Jurkat, Clone E6-1 (cell line): Measurements from ENCODE around the gene CACNA2D3.
A peak's percentile ranks its signal among the peaks of the same experiment; 100 is the strongest.

Experiments
- DNase-seq: peaks from one replicate; pipeline ENCODE4 v3.0.0-alpha.2; 2011; ENCODE audit warnings: low read depth, low spot score
- H3K4me3 ChIP-seq: 2 replicates; pipeline ENCODE4 v1.5.1; 2011; ENCODE audit warnings: mild to moderate bottlenecking, low read length, control low read depth, moderate library complexity

Gene CACNA2D3

DNA sequence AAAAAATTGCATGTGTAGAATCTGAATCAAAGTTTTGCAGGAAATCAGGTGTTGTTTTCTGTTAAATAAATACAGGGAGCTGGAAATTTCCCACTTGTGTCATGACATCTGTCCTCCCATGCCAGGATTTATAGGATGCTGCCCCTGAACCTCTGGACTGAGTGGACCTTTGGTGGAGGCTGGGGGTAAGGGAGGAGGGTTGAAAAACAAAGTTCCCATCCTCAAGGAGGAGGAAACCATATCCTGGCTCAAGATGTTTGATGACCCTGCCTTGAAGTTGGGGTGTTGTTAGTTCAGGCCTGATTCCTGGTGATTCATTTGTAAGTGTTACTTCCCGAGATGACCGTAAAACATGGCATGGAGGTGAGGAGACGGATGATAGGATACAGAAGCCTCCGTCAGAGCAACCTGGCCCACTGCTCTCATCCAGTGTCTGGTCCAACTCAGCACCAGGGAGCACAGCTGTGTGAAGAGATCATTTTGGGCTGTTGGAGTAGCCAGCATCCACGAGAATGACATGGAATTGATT lies 223.6 kb downstream of the CACNA2D3 start:
- no peak overlapping the region for H3K4me3 ChIP-seq
- DNase-seq = no peak

DNA sequence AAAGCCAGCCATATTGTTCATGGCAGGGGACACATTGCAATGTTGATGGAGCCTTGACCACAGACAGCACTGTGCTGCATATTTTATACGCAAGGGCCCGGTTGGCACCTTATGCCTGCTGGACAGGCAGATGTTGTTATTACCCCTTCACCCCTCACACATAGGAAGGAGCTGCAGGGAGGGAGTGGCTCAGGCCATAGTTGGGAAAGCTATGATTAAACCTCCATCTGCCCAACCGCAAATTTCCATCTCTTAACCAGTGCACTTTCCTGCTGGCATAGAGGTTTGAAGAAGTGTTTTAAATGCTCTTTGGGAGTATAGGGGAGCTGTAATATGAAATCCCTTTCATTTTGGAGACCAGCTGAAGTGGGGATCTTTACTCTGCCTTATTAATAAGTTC lies 224.7 kb downstream of the CACNA2D3 start:
- DNase-seq = no peak

DNA sequence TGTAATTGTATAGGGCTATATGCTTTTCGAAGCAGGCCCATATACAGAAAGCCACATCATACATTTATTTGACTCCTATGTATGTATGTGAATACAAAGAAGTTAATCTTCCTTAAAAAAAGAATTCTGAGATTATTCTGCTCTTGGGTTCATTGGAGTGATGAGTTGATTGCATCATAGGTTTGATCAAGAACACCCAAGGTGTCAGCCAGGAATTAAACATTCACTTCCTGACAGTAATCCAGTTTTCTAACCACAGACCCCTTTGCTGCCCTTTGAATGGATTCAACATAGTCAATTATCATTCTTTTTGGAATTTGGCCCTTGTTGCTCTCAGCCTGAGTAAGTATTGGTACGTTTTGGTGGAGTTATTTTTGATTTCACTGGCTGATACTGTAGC lies 225.6 kb downstream of the CACNA2D3 start:
- DNase-seq = no peak
- H3K4me3 ChIP-seq = no peak overlapping the region

More for the DNA sequence above, 224.7 kb downstream of the CACNA2D3 start:
- no peak overlapping the region for H3K4me3 ChIP-seq

DNA sequence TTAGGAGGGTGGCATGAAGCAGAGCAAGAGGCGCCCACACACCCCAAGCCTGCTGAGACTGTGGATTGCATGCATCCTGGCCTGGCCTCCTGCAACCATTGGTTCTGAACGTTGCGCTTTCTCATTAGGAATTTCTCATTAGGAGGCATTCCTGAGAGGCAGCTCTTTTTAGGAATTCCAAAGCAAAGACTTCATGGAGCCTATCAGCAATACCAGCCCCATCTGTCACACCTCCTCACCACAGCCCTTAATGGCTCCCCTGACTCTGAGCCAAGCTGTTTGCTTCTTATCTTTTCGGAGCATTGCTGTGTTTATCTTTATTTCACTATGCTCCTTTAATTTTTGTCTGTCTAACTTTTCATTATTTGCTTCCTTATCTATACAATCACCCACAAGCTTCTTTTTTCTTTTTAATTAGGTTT lies 226.9 kb downstream of the CACNA2D3 start:
- DNase-seq = no peak
- no peak overlapping the region for H3K4me3 ChIP-seq

DNA sequence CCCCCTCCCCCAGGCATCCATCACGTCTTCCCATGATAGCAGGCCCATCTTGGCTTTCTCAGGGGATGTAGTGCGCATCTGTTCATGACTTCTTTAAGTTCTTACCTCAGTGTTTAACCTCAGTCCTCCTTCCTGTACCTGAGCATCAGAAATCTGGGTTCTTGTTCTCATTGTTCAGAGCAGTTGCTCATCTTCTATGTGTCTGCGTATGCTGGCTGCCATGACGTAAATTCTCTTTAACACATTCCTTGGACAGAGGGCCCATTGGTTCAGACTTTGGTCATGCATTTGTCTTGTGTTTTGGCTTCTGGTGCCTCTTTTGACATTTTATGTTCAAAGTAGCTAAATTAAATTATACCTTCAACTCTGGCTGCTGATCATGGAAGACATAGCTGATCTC lies 227.3 kb downstream of the CACNA2D3 start:
- no peak overlapping the region for H3K4me3 ChIP-seq
- peak; percentile 66 for DNase-seq

DNA sequence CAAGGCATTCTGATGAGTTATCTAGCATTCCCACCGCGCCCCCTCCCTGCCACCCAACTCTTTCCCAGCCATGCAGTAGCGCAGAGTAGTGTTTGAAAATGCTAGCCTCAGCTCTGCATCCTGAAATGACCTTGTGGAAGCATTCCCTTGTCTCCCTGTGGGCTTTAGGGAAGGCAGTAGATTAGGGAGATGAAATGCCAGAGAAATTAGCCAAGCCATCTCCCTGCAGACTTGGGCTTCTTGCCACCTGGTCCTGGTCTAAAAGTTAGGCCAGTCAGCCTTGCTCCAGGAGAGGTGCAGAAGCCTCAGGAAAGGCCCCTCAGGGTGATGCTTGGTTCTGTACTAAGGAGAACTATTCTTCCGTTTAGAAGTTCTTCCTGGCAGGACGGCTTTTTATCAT lies 231.2 kb downstream of the CACNA2D3 start:
- no peak for DNase-seq
- H3K4me3 ChIP-seq = no peak overlapping the region

DNA sequence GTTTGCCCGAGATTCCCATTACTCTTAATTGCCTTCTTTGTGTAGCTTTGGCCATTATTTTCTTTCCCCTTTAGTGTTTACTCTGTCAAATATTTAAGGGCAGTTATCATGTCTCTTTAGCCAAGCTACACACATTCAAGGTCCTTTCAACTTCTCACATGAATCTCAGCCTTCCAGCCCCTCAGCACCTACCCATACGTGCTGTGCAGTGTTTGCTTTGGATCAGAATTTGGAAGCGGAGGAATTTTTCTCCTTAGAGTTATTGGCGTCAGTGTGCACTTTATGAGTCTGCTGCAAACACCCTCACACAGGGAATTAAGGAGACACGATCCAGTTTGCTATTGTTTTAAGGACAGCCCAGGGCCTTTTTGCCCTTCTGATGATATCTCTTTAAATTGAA lies 231.6 kb downstream of the CACNA2D3 start:
- DNase-seq = no peak
- no peak overlapping the region for H3K4me3 ChIP-seq

DNA sequence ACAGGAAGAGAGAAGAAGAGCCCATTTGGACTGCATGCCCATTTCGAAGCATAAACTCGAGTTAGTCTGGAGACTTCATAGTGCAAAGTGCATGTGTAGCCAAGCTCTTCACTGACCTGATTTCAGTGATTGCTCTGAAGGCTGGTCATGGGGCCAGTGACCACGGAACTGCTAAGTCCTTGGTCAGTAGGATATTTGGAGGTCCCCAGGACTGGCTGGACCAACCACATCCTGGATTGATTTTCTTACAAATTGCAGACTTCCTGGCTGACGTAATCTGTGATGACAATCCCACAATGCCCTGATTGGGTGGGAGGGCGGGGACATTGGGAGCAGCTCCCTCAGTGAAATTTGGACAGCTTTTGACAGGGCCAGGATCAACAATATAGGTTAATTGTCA lies 233.4 kb downstream of the CACNA2D3 start:
- no peak for DNase-seq

DNA sequence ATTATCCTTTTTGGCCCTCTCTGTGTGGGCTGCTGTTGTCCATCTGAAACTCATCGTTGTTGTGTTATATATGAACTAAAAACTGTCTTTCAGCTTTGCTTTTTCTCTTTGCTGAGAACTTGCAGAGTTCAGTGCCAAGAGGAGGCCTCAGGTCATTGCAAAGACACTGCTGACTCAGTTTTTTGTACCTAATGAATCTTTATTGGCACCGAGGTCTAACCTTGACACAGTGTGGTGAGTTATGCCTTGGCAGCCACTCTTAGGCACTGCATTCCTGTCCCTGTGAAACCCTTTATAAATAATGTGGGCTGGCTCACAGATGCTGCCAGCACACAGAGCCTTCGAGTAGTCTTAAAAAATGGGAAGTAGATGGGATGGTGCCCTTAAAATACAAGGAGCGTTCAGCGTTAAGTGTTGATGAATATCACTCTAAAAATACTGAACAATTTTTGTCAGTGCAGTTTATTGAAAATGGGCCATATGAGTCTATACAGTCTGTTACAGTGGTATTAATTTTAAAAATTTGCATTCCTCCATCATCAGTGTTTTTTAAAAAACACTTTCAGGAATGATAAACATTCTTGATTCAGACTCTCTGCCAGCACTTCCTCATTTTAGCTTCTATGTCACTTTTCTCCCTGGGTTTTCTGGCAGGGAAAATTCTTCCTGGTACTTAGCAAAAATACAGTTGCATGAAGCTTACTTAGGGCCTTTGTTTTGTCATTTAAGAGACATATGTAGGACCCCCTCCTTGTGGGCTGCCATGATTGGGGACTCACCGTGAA lies 234.1 kb downstream of the CACNA2D3 start:
- DNase-seq = no peak
- no peak overlapping the region for H3K4me3 ChIP-seq

More for the DNA sequence above, 233.4 kb downstream of the CACNA2D3 start:
- no peak overlapping the region for H3K4me3 ChIP-seq

DNA sequence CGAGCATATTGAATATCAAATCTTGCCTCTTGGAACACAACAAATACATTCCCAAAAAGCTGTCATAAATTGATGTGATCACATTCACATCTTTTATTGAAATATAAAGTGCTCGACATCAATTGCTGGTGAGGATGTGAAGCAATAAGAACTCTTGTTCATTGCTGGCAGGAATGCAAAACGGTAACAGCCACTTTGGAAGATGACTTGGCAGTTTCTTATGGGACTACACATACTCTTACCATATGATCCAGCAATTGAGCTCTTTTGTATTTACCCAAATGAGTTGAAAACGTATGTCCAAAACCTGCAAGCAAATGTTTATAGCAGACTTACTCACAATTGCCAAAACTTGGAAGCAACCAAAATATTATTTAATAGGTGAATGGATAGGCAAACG lies 234.9 kb downstream of the CACNA2D3 start:
- no peak for DNase-seq
- H3K4me3 ChIP-seq = no peak overlapping the region

DNA sequence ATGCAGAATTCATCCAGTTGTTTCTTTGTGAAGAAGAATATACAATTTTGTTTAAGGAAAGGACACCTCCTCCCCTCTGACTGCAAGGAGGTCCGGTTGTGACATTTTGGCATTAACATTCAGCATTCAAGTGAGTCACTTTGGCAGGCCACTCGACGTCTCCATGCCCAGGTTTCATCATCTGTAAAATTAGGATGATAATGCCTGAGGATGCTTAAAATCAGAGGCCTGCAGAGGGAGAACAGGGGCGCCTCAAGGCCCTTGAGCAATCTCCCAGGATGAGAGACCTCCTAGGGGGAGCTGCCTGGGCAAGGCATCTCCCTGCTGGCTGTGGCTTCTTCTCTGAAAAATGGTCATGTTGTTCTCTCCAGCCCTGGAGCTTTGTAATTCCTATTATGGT lies 236.0 kb downstream of the CACNA2D3 start:
- no peak overlapping the region for H3K4me3 ChIP-seq
- no peak for DNase-seq

DNA sequence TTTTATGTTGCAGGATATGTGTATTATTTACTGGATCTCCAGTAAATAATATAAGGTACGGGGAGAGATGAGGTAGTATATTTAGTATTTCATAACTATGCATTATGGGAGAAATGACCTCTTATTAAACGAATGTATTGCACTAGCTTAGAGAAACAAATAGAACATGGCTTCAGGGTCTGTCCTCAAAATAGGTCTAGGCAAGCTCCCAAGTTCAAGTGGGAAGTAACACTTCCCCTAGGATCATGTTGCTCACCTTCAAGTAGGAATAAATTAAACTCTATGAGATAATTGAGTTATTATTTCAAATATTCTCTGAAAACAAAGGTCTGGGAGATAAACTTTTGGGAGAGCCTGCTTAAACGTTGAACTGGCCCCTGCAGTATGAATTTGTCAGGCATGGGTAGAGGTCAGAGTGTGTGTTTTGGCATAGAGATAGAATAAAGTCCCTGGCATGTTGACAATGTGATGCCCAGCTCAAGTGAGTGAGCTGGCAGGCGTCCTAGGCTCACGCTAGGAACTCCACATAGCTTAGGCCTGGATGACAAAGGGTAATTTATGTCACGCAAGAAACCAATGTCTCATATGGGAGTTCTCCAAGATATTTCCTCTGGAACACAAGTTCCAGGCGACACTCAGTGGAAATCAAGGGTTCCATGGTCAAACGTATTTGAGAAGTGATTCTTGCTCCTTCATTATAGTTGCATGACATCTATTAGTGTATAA lies 236.8 kb downstream of the CACNA2D3 start:
- no peak overlapping the region for H3K4me3 ChIP-seq
- DNase-seq = no peak

DNA sequence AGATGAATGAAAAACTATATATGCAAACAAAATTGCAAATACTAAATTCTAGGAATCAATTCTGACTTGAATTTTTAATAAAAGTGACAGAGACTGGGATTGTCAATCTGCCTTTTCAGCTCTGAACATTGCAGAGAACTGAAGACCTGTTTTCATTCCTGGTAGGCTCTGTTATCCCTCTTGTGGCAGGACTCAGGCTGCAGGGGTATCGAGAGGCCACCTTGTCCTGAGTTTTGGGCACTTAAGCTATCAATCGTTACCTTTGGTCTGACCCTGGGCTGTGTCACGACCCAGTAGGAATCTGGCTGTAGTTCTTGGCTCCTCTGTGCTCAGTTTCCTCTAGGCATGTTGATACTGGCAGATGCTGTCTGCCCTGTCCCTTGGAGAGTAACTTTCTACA lies 238.0 kb downstream of the CACNA2D3 start:
- DNase-seq = no peak
- no peak overlapping the region for H3K4me3 ChIP-seq

DNA sequence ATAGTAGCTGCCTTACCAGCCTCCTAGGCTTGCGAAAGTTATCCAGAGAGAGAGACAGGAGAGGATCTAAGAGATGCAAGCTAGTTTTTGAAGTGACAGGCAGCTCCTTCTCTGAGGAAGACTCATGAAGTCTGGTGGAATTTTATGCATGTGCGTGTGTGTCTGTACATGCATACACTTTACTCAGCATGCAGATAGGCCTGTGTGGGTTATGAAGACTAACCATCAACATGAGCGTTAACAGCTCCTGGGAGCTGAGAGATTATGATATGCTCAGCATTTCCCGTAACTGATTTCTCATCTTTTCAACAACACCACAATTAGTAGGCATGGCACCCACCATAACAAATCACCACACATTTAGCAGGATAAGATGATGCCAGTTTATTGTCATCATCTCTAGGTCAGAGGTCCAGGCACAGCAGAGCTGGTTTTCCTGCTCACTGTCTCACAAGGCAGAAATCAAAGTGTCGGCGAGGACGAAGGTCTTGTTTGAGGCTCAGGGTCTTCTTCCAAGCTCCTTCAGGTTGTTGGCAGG lies 239.5 kb downstream of the CACNA2D3 start:
- no peak for DNase-seq
- no peak overlapping the region for H3K4me3 ChIP-seq

DNA sequence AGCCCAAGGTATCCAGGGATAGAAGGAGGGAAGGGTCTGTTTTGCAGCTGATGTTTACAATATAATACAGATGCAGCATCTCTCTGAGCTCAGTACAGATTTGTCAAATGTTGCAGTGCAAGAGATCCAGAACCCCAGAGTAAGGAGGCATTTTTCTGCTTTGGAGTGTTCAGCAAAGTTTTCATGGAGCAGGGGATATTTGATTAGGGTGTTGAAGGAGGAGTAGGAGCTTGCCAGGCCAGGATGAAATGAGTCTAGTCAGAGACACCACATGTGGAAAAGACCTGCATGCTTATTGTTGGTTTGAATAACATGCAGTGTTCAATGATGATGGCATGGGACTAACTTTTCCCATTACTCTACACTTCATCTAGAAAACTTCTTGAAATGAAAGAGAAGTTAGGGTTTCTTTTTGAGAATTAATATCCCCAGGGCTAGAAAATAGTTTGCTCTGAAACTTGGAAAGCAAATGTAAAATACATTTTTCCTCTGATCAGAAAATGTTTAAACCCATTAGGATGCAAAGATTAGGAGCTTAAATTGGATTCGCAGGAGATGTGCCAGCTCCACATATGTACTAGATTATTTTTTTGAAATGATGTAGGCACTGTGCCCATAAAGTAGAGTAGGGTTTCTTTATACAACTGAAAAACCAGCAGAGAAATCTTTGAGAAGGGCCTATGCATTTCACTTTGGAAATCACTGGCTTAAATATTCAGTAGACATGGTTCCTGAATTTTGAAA lies 243.8 kb downstream of the CACNA2D3 start:
- H3K4me3 ChIP-seq = no peak overlapping the region
- no peak for DNase-seq

DNA sequence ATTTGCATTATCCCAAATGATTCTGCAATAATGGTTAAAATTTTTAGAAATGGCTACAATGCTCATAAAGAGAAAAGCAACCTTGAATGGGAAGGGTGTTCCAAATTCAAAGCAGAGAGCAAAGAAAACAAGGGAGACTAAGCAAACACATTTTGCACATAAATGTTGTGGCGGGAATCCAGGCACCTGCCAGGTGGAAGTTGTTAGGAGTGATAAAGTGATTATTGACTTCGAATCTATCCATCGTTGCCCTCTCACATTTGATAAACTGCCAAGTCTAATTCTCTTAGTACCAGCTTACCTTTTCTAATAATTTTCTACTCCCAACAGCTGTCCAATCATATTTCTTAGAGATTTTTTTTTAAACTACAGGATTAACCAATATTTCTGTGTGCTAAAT lies 244.5 kb downstream of the CACNA2D3 start:
- DNase-seq = no peak
- no peak overlapping the region for H3K4me3 ChIP-seq

DNA sequence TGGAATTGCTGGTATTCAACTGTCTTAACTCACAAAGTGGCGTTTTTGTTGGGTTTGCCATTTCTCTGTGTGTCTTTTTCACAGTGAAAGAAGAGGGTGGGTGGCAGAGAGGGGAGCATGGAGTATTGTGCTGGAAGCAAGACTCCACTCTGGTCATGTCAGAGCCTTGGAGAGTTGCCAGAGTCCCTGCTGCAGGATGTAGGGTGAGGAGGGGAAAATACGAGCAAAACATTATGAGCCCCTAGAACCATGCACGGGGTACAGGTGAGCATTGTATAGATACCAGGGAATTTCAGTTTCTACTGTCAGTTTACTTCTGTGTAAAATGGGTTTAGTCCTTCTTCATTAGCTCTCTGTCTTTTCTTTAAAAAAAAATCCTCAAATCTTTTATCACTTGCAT lies 249.9 kb downstream of the CACNA2D3 start:
- no peak for DNase-seq
- no peak overlapping the region for H3K4me3 ChIP-seq

DNA sequence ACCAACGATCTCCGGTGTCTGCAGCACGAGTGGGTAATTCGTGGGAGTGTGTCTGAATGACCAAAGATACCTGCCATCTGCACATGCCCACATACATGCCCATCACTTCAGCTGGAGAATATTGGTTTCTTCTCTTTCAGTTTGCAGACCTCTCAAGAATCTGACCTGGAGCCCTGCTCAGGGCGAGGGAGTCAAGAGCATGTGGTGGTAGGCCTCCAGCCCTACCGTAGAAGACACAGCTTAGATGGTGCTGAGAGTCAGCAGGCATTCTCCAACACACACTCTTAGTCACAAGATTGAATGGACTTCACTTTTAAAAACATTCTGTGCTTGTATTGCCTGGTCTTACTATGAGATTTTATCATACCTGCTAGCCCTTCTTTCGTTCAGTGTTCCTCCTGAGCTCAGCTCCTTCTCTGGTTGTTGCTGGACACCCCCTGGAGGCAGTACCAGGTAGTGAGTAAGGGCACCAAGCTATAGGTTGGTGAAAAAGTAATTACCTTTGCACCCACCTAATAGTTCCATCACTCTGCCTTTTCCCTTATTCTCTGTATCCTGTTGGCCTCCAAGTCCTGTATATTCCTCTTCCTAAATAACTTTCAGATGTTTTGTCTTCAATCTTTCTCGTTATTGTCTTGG lies 252.0 kb downstream of the CACNA2D3 start:
- H3K4me3 ChIP-seq = no peak overlapping the region
- DNase-seq = peak; percentile 41

DNA sequence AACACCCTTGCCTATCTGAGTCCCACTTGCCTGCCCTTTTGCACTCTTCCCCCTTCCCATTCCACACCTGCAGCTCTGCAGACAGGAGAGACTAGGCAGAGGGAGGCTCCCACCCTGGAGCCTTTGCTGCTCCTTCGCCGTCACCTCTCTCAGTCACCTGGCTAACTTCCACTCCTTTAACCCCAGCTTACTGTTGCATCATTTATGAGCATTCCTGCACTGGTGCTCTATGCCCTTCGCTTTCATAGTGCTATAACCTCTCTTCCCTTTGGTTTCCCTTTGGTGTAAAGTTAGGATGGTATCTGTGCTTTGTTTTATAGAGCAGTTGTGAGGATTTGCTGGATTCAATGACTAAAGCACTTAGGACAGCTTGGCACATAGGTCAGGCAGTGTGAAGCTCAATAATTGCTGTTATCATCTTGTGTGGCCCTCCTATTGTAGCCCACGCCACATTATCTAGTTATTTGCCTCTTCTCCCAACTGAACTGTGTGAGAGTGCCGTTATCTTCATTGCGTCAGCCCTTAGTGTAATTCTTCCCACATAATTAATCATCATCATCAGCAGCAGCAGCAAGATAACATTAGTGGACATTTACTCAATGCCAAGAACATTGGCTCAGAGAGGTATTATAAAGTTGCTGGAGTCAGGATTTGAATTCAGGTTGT lies 253.9 kb downstream of the CACNA2D3 start:
- DNase-seq = no peak

More for the DNA sequence above, 253.9 kb downstream of the CACNA2D3 start:
- H3K4me3 ChIP-seq = no peak overlapping the region
